ENCODE data around the gene ABCA3.
A peak's percentile ranks its signal among the peaks of the same experiment; 100 is the strongest.
"Not testable (repeated sequence)": the region's sequence is repeated elsewhere in the genome, so short reads cannot be mapped to it uniquely, and the experiment has no call there.

The ABCA3 gene

GRCh38 chr16:2340564-2341455 is at the start of gene ABCA3:
Gene ABCA3, minus strand, starts transcription at chr16:2340728. Its CDS starts 14,262 bp downstream, at chr16:2326466.
- peak within 1 kb of the TSS; percentile 54 for H3K4me3 ChIP-seq (ENCODE audit: low read depth, low read length)
- TF ChIP-seq CTCF (IDR thresholded peaks at IDR 0.05; ENCODE audit: low read depth, low read length), result peak; percentile 85

GRCh38 chr16:2388875-2389433 is 48.4 kb upstream of the ABCA3 start:
- no peak for TF ChIP-seq CTCF (IDR thresholded peaks at IDR 0.05; ENCODE audit: low read depth, low read length)
- H3K4me3 ChIP-seq (ENCODE audit: low read depth, low read length), result no peak overlapping the region

GRCh38 chr16:2388139-2388874 is 47.8 kb upstream of the ABCA3 start:
- no peak overlapping the region for H3K4me3 ChIP-seq (ENCODE audit: low read depth, low read length)
- no peak for TF ChIP-seq CTCF (IDR thresholded peaks at IDR 0.05; ENCODE audit: low read depth, low read length)

- H3K4me3 ChIP-seq (ENCODE audit: low read depth, low read length), result no peak overlapping the region
- 0 out of 2 replicates have a peak, but pooled peaks have one; percentile 14 for TF ChIP-seq CTCF (IDR thresholded peaks at IDR 0.05; ENCODE audit: low read depth, low read length)
These were observed 46.5 kb upstream of the ABCA3 start for GRCh38 chr16:2386990-2387389.

GRCh38 chr16:2385982-2386381 is 45.5 kb upstream of the ABCA3 start:
- not testable (repeated sequence) for H3K4me3 ChIP-seq (ENCODE audit: low read depth, low read length)

GRCh38 chr16:2385190-2385836 is 44.8 kb upstream of the ABCA3 start:
- TF ChIP-seq CTCF (IDR thresholded peaks at IDR 0.05; ENCODE audit: low read depth, low read length), result no peak
- H3K4me3 ChIP-seq (ENCODE audit: low read depth, low read length), result no peak overlapping the region

- no peak for TF ChIP-seq CTCF (IDR thresholded peaks at IDR 0.05; ENCODE audit: low read depth, low read length)
- no peak overlapping the region for H3K4me3 ChIP-seq (ENCODE audit: low read depth, low read length)
These were observed 43.9 kb upstream of the ABCA3 start for GRCh38 chr16:2384426-2384825.

Data from WI38 (cell line).